Activated T-cell treated with anti-CD3 and anti-CD28 coated beads, Interleukin-2, amount 50 U/mL, for 72 hours (primary cell): Measurements from ENCODE around the gene LIPF. TPM values are rescaled to one million over a fixed set of nuclear protein-coding genes. Genes with fewer than 3 reads are reported as not detected.
A peak's percentile ranks its signal among the peaks of the same experiment; 100 is the strongest.

ENCODE experiments used
- ATAC-seq, 2 donors: fragments of 150-1000 bp; cut with Tn5 transposase; replicated peaks in 1 of 2; 2 replicates each; pipeline ENCODE4 v1.10.0; 2021; ENCODE audit warnings: moderate library complexity in 2 of 2, mild to moderate bottlenecking in 1 of 2
- DNase-seq, 2 donors: peaks; one replicate each; pipeline ENCODE4 v3.0.0; 2021 to 2022; ENCODE audit warnings: mixed read lengths in 1 of 2
- H3K27ac Mint-ChIP-seq: one replicate; pipeline ENCODE4 v1.8.0; 2022; ENCODE audit warnings: mild to moderate bottlenecking, moderate library complexity, mixed read lengths
- H3K27me3 Mint-ChIP-seq: one replicate; pipeline ENCODE4 v1.8.0; 2022; ENCODE audit warnings: low read depth, mixed read lengths
- H3K36me3 Mint-ChIP-seq, 2 donors: one replicate each; pipeline ENCODE4 v1.8.0; 2022; ENCODE audit warnings: mixed read lengths in 2 of 2, mild to moderate bottlenecking in 1 of 2; ENCODE audit not compliant: insufficient read depth in 2 of 2
- H3K4me1 Mint-ChIP-seq: one replicate; pipeline ENCODE4 v1.8.0; 2022; ENCODE audit warnings: low read depth, mixed read lengths
- H3K4me3 Mint-ChIP-seq, 2 donors: one replicate each; pipeline ENCODE4 v1.8.0; 2022; ENCODE audit warnings: mild to moderate bottlenecking in 2 of 2, mixed read lengths in 2 of 2, moderate library complexity in 2 of 2
- H3K9me3 Mint-ChIP-seq, 2 donors: one replicate each; pipeline ENCODE4 v1.8.0; 2022; ENCODE audit warnings: mixed read lengths in 2 of 2
- total RNA-seq, 2 donors: library from RNA; stranded (reverse); gene quantifications; one replicate each; pipeline ENCODE4 v1.2.3, GENCODE V29; 2022

LIPF gene
- not detected for total RNA-seq

GRCh38 chr10:88664142-88664541, at the start of gene LIPF:
Gene LIPF, plus strand, starts transcription at chr10:88664442. Its CDS starts 2,856 bp downstream, at chr10:88667298.
- Mint-ChIP-seq H3K27ac (no peak within 1 kb of the TSS), H3K4me1 (no peaks in the 10 kb centered on the region), H3K9me3 (peaks cover 0 to 3% of the 10 kb centered on the region in 2 donors), H3K4me3 (no peak within 1 kb of the TSS), H3K27me3 (peaks cover 16% of the 10 kb centered on the region), H3K36me3 (no peaks in the 10 kb centered on the region)
- no peak for ATAC-seq
- no peak for DNase-seq

- H3K4me3 Mint-ChIP-seq: no peak overlapping the region
- no peaks in the 10 kb centered on the region for H3K27me3 Mint-ChIP-seq
- H3K9me3 Mint-ChIP-seq: no peaks in the 10 kb centered on the region
- H3K36me3 Mint-ChIP-seq: no peaks in the 10 kb centered on the region
- ATAC-seq (no peak), DNase-seq (no peak)
- H3K4me1 Mint-ChIP-seq: no peaks in the 10 kb centered on the region
- H3K27ac Mint-ChIP-seq: no peak overlapping the region
Observed at GRCh38 chr10:88616250-88616977, 47.8 kb upstream of the LIPF start.

GRCh38 chr10:88617772-88618300, 46.4 kb upstream of the LIPF start:
- no peaks in the 10 kb centered on the region for H3K36me3 Mint-ChIP-seq
- no peaks in the 10 kb centered on the region for H3K4me1 Mint-ChIP-seq
- no peak overlapping the region for H3K4me3 Mint-ChIP-seq
- no peak for DNase-seq
- no peak for ATAC-seq
- H3K27me3 Mint-ChIP-seq: peaks cover 6% of the 10 kb centered on the region
- no peaks in the 10 kb centered on the region for H3K9me3 Mint-ChIP-seq
- no peak overlapping the region for H3K27ac Mint-ChIP-seq

GRCh38 chr10:88618496-88618895, 45.7 kb upstream of the LIPF start:
- H3K4me3 Mint-ChIP-seq: no peak overlapping the region
- no peak for DNase-seq
- no peaks in the 10 kb centered on the region for H3K36me3 Mint-ChIP-seq
- no peaks in the 10 kb centered on the region for H3K4me1 Mint-ChIP-seq
- peaks cover 6% of the 10 kb centered on the region for H3K27me3 Mint-ChIP-seq
- H3K9me3 Mint-ChIP-seq: no peaks in the 10 kb centered on the region
- no peak for ATAC-seq
- H3K27ac Mint-ChIP-seq: no peak overlapping the region

DNA sequence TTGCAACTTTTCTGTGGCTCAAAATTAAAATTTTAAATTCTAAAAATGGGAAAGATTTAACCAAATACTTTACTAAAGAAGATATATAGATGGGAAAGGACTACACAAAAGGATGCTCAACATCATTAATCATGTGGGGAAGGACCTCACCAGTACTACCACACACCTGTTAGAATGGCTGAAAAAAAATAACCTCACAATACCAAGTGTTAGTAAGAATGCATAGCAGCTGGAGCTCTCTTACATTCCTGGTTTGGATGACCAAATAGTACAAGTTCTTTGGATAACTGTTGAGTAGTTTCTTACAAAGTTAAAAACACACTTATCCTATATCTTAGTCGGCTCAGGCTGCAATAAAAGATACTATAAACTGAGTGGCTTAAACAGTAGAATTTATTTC, 43.8 kb upstream of the LIPF start:
- Mint-ChIP-seq H3K27ac (no peak overlapping the region), H3K4me3 (no peak overlapping the region), H3K4me1 (no peaks in the 10 kb centered on the region), H3K36me3 (no peaks in the 10 kb centered on the region), H3K27me3 (peaks cover 6% of the 10 kb centered on the region), H3K9me3 (no peaks in the 10 kb centered on the region)
- no peak for DNase-seq
- ATAC-seq: no peak

DNA sequence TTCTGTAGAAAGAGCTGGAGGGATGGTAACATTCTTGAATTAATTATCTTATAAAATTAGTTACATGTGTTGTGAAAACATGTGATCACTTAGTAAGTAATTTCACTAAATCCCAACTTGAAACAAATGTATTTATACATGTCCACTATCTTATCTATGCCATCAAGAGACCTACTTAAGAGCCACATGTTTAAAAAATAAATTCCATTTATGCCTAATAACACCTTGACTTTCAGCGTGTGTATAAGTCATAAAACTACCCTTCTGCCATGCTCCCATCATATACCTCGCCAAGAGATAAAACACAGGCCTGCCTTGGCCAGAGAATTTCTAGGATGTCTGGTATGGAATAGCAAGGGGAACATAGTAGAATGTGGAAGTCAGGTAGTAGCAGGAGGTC, 40.4 kb upstream of the LIPF start:
- Mint-ChIP-seq H3K9me3 (peaks cover 0 to 6% of the 10 kb centered on the region in 2 donors), H3K4me1 (no peaks in the 10 kb centered on the region), H3K27me3 (peaks cover 6% of the 10 kb centered on the region), H3K27ac (no peak overlapping the region), H3K36me3 (no peaks in the 10 kb centered on the region), H3K4me3 (no peak overlapping the region)
- DNase-seq (no peak), ATAC-seq (no peak)

DNA sequence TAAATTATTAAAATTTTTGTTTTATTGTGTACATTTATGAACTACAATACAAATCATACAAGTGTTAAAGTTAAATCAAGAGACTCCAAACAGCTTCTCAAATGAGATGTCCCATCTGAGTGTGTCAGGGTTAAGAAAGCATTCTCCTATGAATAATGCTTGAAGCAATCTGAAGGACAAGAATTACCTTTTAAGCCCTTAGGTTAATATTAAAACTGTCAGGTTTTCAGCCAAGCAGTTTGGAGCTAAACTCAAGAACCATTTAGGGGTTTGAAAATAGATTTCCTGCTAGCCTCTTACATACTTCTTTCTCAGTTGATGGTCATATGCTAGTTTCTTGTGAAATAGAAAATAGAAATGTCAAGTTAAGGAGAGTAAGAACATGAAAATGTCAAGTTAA, 39.4 kb upstream of the LIPF start:
- no peak for DNase-seq
- no peak overlapping the region for H3K4me3 Mint-ChIP-seq
- H3K4me1 Mint-ChIP-seq: no peaks in the 10 kb centered on the region
- no peaks in the 10 kb centered on the region for H3K36me3 Mint-ChIP-seq
- no peak overlapping the region for H3K27ac Mint-ChIP-seq
- no peak for ATAC-seq
- H3K27me3 Mint-ChIP-seq: peaks cover 6% of the 10 kb centered on the region
- H3K9me3 Mint-ChIP-seq: peaks cover 0 to 8% of the 10 kb centered on the region in 2 donors

GRCh38 chr10:88640186-88640585, 24.1 kb upstream of the LIPF start:
- DNase-seq (no peak), ATAC-seq (no peak)
- H3K27me3 Mint-ChIP-seq: peaks cover 38% of the 10 kb centered on the region
- H3K9me3 Mint-ChIP-seq: peaks cover 2 to 4% of the 10 kb centered on the region in 2 donors
- H3K4me1 Mint-ChIP-seq: no peaks in the 10 kb centered on the region
- H3K27ac Mint-ChIP-seq: no peak overlapping the region
- peaks cover 0 to 4% of the 10 kb centered on the region in 2 donors for H3K36me3 Mint-ChIP-seq
- no peak overlapping the region for H3K4me3 Mint-ChIP-seq

DNA sequence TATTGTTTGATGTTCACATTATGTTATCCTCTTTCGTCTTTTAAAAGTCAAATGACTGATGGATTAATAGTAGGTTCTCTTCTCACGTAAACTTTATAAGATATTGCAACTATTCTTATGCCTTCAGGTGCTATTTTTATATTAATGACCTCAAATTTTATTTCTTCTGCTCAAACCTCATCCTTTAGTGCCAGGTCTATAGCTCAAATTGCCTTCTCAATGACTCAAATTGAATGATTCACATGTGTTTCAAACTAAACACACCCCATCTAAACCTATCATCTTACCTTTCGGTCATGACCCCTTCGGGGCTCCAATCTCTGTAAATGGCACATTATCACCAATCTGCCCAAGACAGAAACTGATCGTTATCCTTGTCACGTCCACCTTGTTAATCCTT, 22.0 kb upstream of the LIPF start:
- ATAC-seq (no peak), DNase-seq (no peak)
- H3K27ac Mint-ChIP-seq: no peak overlapping the region
- no peak overlapping the region for H3K4me3 Mint-ChIP-seq
- H3K4me1 Mint-ChIP-seq: no peaks in the 10 kb centered on the region
- peaks cover 2% of the 10 kb centered on the region in 2 donors for H3K9me3 Mint-ChIP-seq
- H3K27me3 Mint-ChIP-seq: peaks cover 35% of the 10 kb centered on the region
- H3K36me3 Mint-ChIP-seq: peaks cover 0 to 4% of the 10 kb centered on the region in 2 donors

- ATAC-seq (peak; percentile 36 to 64), DNase-seq (no peak)
- H3K9me3 Mint-ChIP-seq: peaks cover 2% of the 10 kb centered on the region in 2 donors
- H3K4me3 Mint-ChIP-seq: no peak overlapping the region
- H3K27me3 Mint-ChIP-seq: peaks cover 35% of the 10 kb centered on the region
- H3K27ac Mint-ChIP-seq: no peak overlapping the region
- H3K36me3 Mint-ChIP-seq: peaks cover 0 to 4% of the 10 kb centered on the region in 2 donors
- no peaks in the 10 kb centered on the region for H3K4me1 Mint-ChIP-seq
Observed at GRCh38 chr10:88642963-88643362, 21.3 kb upstream of the LIPF start.

DNA sequence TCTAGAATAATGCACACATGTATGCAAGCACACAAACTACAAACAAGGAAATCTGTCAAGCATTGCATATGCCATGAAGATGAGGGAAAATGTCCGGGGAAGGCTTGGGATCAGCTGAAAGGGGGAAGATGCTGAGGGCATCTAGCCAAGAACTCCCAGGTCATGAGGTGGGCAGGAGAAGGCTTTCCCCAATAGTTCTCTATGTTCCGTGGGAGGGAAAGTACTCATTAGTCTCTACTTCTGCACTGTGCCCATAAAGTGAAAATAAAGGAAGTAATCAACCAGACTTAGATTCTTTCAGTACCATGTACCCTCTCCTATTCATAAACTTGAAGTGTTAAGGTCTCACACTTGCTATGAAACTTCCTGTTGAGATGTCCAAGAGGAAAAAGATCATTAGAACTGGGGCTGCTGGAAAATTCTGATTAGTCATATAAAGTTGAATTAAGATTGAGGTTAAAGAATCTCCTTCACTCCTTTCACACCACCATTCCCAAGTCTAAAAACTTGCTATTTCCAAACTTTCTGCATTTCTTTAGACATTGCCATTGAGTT, 17.1 kb upstream of the LIPF start:
- DNase-seq (no peak), ATAC-seq (no peak)
- Mint-ChIP-seq H3K27ac (no peak overlapping the region), H3K4me3 (no peak overlapping the region), H3K27me3 (peaks cover 24% of the 10 kb centered on the region), H3K4me1 (no peaks in the 10 kb centered on the region), H3K36me3 (no peaks in the 10 kb centered on the region), H3K9me3 (no peaks in the 10 kb centered on the region)

- H3K27me3 Mint-ChIP-seq: peaks cover 15% of the 10 kb centered on the region
- no peaks in the 10 kb centered on the region for H3K9me3 Mint-ChIP-seq
- no peak for ATAC-seq
- DNase-seq: no peak
- no peaks in the 10 kb centered on the region for H3K4me1 Mint-ChIP-seq
- no peaks in the 10 kb centered on the region for H3K36me3 Mint-ChIP-seq
- H3K27ac Mint-ChIP-seq: no peak overlapping the region
- no peak overlapping the region for H3K4me3 Mint-ChIP-seq
Observed at GRCh38 chr10:88651101-88651551, 13.1 kb upstream of the LIPF start.

- H3K4me3 Mint-ChIP-seq: no peak overlapping the region
Observed at GRCh38 chr10:88652616-88653015, 11.6 kb upstream of the LIPF start.

More at GRCh38 chr10:88652616-88653015, 11.6 kb upstream of the LIPF start:
- Mint-ChIP-seq H3K36me3 (peaks cover 0 to 1% of the 10 kb centered on the region in 2 donors), H3K4me1 (no peaks in the 10 kb centered on the region), H3K9me3 (no peaks in the 10 kb centered on the region), H3K27me3 (peaks cover 7% of the 10 kb centered on the region), H3K27ac (no peak overlapping the region)
- no peak for DNase-seq
- no peak for ATAC-seq
